Naive B cell (primary cell): Measurements from ENCODE around the gene ALDH3B1. TPM values are rescaled to one million over a fixed set of nuclear protein-coding genes. Genes with fewer than 3 reads are reported as not detected.

Experiments
- ATAC-seq, 2 donors: fragments of 150-1000 bp; cut with Tn5 transposase; 2 replicates each; pipeline ENCODE4 v1.10.0; 2021; ENCODE audit warnings: low read depth in 2 of 2, mild to moderate bottlenecking in 2 of 2, moderate library complexity in 2 of 2
- DNase-seq: peaks from one replicate; pipeline ENCODE4 v3.0.0; 2022
- H3K27ac Mint-ChIP-seq, 6 donors: one replicate each; pipeline ENCODE4 v1.8.0; 2020 to 2022; ENCODE audit warnings: mild to moderate bottlenecking in 6 of 6, mixed read lengths in 6 of 6, moderate library complexity in 5 of 6, inconsistent platforms in 2 of 6
- H3K27me3 Mint-ChIP-seq, 3 donors: one replicate each; pipeline ENCODE4 v1.8.0; 2021 to 2022; ENCODE audit warnings: mixed read lengths in 3 of 3, mild to moderate bottlenecking in 1 of 3
- H3K36me3 Mint-ChIP-seq, 2 donors: one replicate each; pipeline ENCODE4 v1.8.0; 2020 to 2022; ENCODE audit warnings: mixed read lengths in 2 of 2, inconsistent platforms in 1 of 2, mild to moderate bottlenecking in 1 of 2
- H3K4me1 Mint-ChIP-seq, 3 donors: one replicate each; pipeline ENCODE4 v1.8.0; 2020 to 2022; ENCODE audit warnings: mixed read lengths in 3 of 3, inconsistent platforms in 1 of 3, mild to moderate bottlenecking in 1 of 3, moderate library complexity in 1 of 3
- H3K4me3 Mint-ChIP-seq, 8 donors: one replicate each; pipeline ENCODE4 v1.8.0; 2020 to 2022; ENCODE audit warnings: mild to moderate bottlenecking in 8 of 8, mixed read lengths in 8 of 8, moderate library complexity in 8 of 8, inconsistent platforms in 2 of 8
- H3K9me3 Mint-ChIP-seq, 7 donors: one replicate each; pipeline ENCODE4 v1.8.0; 2020 to 2022; ENCODE audit warnings: mixed read lengths in 7 of 7, mild to moderate bottlenecking in 5 of 7, inconsistent platforms in 2 of 7, moderate library complexity in 1 of 7
- polyA plus RNA-seq, 6 donors: library from polyadenylated mRNA; unstranded; fragments of 300-500 nt; fragmentation: Illumina TruSeq; gene quantifications; one replicate each; pipeline ENCODE4 v1.2.3, GENCODE V29; 2021; ENCODE audit warnings: low read depth in 6 of 6

ALDH3B1 gene
- polyA plus RNA-seq, 6 donors from 2014 or later: 0.33 to 0.94 (median 0.67) TPM; not detected in 1

GRCh38 chr11:68021167-68021787 is 11.2 kb downstream of the ALDH3B1 start:
- Mint-ChIP-seq H3K4me3 (no peak overlapping the region), H3K36me3 (peaks cover 0 to 7% of the 10 kb centered on the region in 2 donors), H3K9me3 (peaks cover 0 to 5% (median 0%) of the 10 kb centered on the region in 7 donors), H3K4me1 (peaks cover 0 to 3% (median 2%) of the 10 kb centered on the region in 3 donors), H3K27ac (no peak overlapping the region), H3K27me3 (no peaks in the 10 kb centered on the region)
- DNase-seq: no peak
- no peak for ATAC-seq

DNA sequence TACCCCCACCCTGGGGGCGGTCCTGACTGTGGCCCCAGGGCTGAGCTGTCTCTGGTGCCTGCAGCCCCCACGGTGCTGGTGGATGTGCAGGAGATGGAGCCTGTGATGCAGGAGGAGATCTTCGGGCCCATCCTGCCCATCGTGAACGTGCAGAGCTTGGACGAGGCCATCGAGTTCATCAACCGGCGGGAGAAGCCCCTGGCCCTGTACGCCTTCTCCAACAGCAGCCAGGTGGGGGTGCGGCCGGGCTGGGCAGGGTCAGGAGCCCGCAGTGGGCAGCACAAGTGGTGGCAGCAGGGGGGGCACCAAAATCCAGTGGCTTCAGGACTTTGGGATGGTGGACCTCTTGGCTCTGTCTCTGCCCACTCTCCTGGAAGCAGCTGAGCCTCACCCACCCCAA is 12.4 kb downstream of the ALDH3B1 start:
- no peaks in the 10 kb centered on the region for H3K27me3 Mint-ChIP-seq
- no peak overlapping the region for H3K4me3 Mint-ChIP-seq
- no peak overlapping the region for H3K27ac Mint-ChIP-seq
- H3K9me3 Mint-ChIP-seq: peaks cover 0 to 5% (median 0%) of the 10 kb centered on the region in 7 donors
- no peak for ATAC-seq
- DNase-seq: no peak
- peaks cover 0 to 6% (median 3%) of the 10 kb centered on the region in 3 donors for H3K4me1 Mint-ChIP-seq
- peaks cover 0 to 7% of the 10 kb centered on the region in 2 donors for H3K36me3 Mint-ChIP-seq

DNA sequence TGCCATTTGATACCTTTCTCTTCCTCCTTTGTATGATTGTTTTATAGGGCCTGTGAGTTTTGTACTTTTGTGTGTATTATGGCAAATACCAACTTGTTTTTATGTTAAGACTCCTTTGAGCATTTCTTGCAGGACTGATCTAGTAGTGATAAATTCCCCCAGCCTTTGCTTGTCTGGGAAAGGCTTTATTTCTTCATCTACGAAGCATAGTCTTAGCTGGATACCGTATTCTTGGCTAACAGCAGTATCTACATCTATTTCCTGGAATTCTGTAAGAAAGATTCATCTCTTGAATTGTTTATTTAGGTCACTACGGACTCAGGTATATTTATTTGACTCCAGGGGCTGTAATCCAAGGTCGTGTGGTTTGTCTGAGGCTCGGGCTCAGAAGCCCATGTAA is 14.4 kb downstream of the ALDH3B1 start:
- Mint-ChIP-seq H3K36me3 (peaks cover 0 to 7% of the 10 kb centered on the region in 2 donors), H3K27ac (peak overlapping the region in 1 of 6 donors; percentile 67), H3K9me3 (peaks cover 0 to 5% (median 0%) of the 10 kb centered on the region in 7 donors), H3K27me3 (peaks cover 0 to 5% (median 0%) of the 10 kb centered on the region in 3 donors), H3K4me3 (no peak overlapping the region), H3K4me1 (peaks cover 3 to 7% (median 3%) of the 10 kb centered on the region in 3 donors)
- no peak for DNase-seq
- no peak for ATAC-seq

- Mint-ChIP-seq H3K9me3 (peaks cover 0 to 5% (median 0%) of the 10 kb centered on the region in 7 donors), H3K36me3 (peaks cover 0 to 7% of the 10 kb centered on the region in 2 donors), H3K4me3 (peak overlapping the region in 1 of 8 donors; percentile 43), H3K27me3 (peaks cover 0 to 5% (median 0%) of the 10 kb centered on the region in 3 donors), H3K4me1 (peaks cover 5 to 10% (median 8%) of the 10 kb centered on the region in 3 donors), H3K27ac (peak overlapping the region in 1 of 6 donors; percentile 54)
- no peak for DNase-seq
- peak; percentile 53 to 58 for ATAC-seq
Observed at GRCh38 chr11:68025047-68025446, 14.9 kb downstream of the ALDH3B1 start.

DNA sequence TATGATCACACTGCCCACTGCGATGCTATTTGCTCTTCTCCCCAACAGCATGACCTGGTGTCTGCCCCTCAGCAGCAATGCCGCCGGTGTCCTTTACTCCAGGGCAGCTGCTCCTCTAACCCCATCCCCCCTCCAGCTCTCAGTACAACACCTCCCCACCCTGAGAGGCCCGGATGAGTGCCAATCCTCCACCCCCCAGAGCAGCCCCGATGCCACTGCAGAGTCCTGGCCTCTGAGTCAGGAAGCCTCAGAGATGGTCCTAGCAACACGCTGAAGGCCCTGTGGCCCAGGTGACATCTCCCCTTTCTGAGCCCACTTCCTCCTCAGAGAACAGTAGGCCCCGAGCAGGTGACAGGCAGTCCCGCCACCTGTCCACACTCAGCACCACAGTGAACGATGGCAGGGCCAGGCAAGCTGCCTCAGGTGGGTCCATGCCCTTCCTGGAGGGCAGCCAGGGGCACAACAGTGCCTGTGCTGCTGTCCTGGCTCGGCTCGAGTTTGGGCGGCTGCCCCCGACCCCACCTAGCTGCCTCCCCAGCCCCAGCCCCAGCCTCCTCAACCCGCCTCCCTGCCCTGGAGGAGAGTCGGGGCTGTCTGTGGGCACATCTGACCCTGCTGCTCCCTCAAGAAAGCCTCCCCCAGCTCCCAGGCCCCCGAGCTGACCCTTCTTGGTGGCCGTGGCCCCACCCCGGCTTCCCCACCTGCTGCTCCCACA is 16.4 kb downstream of the ALDH3B1 start:
- H3K9me3 Mint-ChIP-seq: peaks cover 0 to 5% (median 0%) of the 10 kb centered on the region in 7 donors
- H3K27ac Mint-ChIP-seq: peak overlapping the region in 1 of 6 donors; percentile 47
- H3K27me3 Mint-ChIP-seq: peaks cover 0 to 5% (median 0%) of the 10 kb centered on the region in 3 donors
- H3K36me3 Mint-ChIP-seq: peaks cover 0 to 7% of the 10 kb centered on the region in 2 donors
- H3K4me1 Mint-ChIP-seq: peaks cover 18 to 23% (median 22%) of the 10 kb centered on the region in 3 donors
- no peak overlapping the region for H3K4me3 Mint-ChIP-seq
- no peak for ATAC-seq
- DNase-seq: no peak

- H3K36me3 Mint-ChIP-seq: peaks cover 0 to 7% of the 10 kb centered on the region in 2 donors
- peak overlapping the region in 3 of 8 donors; percentile 15 to 51 (median 38) for H3K4me3 Mint-ChIP-seq
Observed at GRCh38 chr11:68027667-68028066, 17.5 kb downstream of the ALDH3B1 start.

DNA sequence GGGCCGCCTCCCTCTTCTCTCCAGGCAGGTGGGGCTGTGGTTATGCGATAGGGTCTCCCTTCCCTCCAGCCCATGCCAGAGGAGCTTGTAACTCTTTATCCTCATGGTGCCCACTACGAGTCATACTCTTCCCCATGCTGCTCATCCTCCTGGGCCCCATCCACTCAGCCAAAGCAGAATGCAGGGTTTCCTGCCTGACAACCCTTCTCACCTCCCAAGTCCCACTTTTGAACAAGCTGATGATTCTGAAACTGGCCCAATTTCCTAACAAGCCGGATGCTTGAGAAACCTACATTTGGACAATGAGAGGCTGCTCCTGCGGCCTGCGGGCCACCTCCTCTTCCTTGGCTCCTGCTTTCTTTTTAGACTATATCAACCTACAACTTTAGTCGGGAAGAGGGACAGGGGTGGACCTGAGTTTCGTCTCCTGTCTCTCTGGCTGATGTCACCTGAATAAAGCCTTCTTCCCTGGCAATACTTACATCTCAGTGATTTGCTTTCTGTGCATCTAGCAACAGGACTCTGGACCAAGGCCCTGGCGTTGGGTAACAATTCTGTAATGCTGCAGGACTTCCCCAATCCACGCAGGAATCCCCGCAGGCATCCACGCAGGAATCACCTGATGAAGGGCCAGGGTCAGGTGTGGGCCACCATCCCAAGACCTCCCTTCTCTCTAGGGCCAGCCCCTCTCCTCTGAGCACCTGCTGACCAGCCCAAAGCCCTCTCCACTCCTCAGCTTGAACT is 18.8 kb downstream of the ALDH3B1 start:
- H3K9me3 Mint-ChIP-seq: peaks cover 0 to 5% (median 0%) of the 10 kb centered on the region in 7 donors
- peaks cover 24 to 27% (median 25%) of the 10 kb centered on the region in 3 donors for H3K4me1 Mint-ChIP-seq
- DNase-seq: no peak
- H3K36me3 Mint-ChIP-seq: peaks cover 0 to 7% of the 10 kb centered on the region in 2 donors
- ATAC-seq: no peak
- H3K27me3 Mint-ChIP-seq: peaks cover 0 to 5% (median 0%) of the 10 kb centered on the region in 3 donors
- peak overlapping the region; percentile 56 to 100 (median 90) for H3K4me3 Mint-ChIP-seq
- H3K27ac Mint-ChIP-seq: no peak overlapping the region

More at GRCh38 chr11:68027667-68028066, 17.5 kb downstream of the ALDH3B1 start:
- Mint-ChIP-seq H3K4me1 (peaks cover 22 to 27% (median 25%) of the 10 kb centered on the region in 3 donors), H3K9me3 (peaks cover 0 to 5% (median 0%) of the 10 kb centered on the region in 7 donors), H3K27ac (no peak overlapping the region), H3K27me3 (peaks cover 0 to 5% (median 0%) of the 10 kb centered on the region in 3 donors)
- no peak for DNase-seq
- no peak for ATAC-seq

DNA sequence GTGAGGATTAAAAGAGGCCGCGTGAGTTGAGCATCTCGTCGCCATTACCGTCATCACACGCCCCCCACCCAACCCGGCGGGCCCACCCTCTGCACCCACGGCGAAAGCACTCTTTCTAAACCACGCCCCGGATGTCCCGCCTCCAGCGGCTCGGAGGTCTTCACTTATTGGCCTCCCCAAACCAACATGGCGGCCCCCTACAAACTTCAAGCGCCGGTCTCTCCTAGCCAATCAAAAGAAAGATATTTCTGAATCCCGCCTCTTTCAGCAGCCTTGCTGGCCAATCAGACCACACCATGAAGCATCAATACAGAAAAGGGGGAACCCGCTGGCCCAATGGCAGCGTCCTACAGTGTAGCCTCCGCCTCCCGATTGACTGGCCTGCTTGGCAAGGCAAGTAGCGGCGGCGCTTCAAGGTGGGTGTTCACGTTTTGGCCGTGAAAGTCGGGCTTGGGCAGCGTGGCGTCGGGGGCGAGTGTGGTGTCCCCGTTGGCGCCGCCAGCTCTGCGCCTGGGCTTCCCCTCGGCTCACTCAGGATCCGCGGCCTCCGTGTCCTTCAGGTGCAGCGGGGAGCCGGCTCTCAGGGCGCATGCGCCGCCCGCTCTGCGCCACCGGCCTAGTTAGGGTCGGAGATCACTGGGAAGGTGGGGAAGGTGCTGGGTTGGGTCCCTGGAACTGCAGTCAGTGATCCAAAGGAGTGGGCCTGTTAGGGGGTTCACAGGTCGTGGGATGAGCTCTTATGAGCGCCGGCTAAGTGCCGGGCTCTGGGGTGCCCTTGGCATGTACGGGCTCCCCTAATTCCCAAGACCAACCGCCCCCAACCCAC is 20.4 kb downstream of the ALDH3B1 start, which contains the start of gene NDUFS8:
TSS of gene NDUFS8 (plus strand) at position 364 of the 826 bp plus-strand sequence. CDS start 1,471 bp downstream, outside the sequence.
- DNase-seq (peak; percentile 97), ATAC-seq (peak; percentile 95 to 98)
- Mint-ChIP-seq H3K4me3 (peak within 1 kb of the TSS; percentile 90 to 100 (median 98)), H3K36me3 (no peaks in the 10 kb centered on the region), H3K27ac (peak within 1 kb of the TSS; percentile 87 to 97 (median 88)), H3K4me1 (peaks cover 22 to 27% (median 26%) of the 10 kb centered on the region in 3 donors), H3K27me3 (peaks cover 0 to 5% (median 0%) of the 10 kb centered on the region in 3 donors), H3K9me3 (no peaks in the 10 kb centered on the region)

GRCh38 chr11:68031144-68031464 is 21.0 kb downstream of the ALDH3B1 start:
- DNase-seq (no peak), ATAC-seq (no peak)
- Mint-ChIP-seq H3K27me3 (peaks cover 0 to 5% (median 0%) of the 10 kb centered on the region in 3 donors), H3K4me1 (peaks cover 22 to 27% (median 26%) of the 10 kb centered on the region in 3 donors), H3K4me3 (peak overlapping the region; percentile 90 to 100 (median 98)), H3K27ac (peak overlapping the region; percentile 86 to 96 (median 87)), H3K9me3 (no peaks in the 10 kb centered on the region), H3K36me3 (no peaks in the 10 kb centered on the region)

DNA sequence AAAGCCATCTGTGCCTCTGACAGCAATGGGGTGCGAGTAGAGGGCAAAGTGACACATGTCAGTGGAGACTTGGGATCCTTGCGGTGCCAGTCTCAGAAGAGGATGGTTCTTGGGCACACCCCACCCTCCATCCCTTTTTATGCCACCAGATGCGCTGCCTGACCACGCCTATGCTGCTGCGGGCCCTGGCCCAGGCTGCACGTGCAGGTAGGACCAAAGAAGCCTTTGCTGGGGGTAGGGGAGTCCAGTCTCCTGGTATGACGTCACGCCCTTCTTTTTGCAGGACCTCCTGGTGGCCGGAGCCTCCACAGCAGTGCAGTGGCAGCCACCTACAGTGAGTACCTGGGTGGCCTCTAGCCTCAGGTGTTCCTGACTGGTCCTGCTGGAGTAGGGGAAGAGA is 21.9 kb downstream of the ALDH3B1 start:
- ATAC-seq: no peak
- DNase-seq: no peak
- no peaks in the 10 kb centered on the region for H3K36me3 Mint-ChIP-seq
- no peak overlapping the region for H3K27ac Mint-ChIP-seq
- H3K4me1 Mint-ChIP-seq: peaks cover 26 to 33% (median 32%) of the 10 kb centered on the region in 3 donors
- peak overlapping the region; percentile 66 to 100 (median 94) for H3K4me3 Mint-ChIP-seq
- peaks cover 0 to 5% (median 0%) of the 10 kb centered on the region in 3 donors for H3K27me3 Mint-ChIP-seq
- H3K9me3 Mint-ChIP-seq: no peaks in the 10 kb centered on the region

DNA sequence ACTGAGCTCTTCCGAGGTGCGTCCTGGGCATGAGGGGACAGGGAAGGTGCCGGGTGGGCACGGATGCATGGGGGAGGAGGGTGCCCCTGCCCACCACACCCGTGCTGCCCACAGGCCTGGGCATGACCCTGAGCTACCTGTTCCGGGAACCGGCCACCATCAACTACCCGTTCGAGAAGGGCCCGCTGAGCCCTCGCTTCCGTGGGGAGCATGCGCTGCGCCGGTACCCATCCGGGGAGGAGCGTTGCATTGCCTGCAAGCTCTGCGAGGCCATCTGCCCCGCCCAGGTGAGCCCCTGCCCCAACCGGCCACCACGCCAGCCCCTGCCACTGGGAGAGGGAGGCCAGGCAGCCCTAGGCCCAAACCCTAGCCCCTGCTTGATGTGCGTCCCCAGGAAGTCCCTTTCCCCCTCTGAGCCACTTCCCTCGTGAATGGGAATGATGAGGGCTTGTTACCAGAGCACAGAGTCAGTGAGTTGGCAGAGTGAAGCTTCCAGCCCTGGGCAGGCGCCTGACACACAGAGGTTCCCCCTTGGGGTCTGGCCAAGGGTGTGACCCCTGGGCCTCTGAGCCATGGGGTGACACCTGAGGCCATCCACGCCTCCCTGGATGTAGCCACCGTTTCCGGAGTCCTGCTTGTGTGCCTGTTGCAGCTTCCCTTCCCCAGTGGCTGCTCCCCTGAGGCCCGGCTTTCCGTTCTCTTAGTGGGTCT is 23.0 kb downstream of the ALDH3B1 start:
- DNase-seq (no peak), ATAC-seq (no peak)
- no peaks in the 10 kb centered on the region for H3K36me3 Mint-ChIP-seq
- no peaks in the 10 kb centered on the region for H3K9me3 Mint-ChIP-seq
- H3K27ac Mint-ChIP-seq: no peak overlapping the region
- peak overlapping the region in 1 of 8 donors; percentile 64 for H3K4me3 Mint-ChIP-seq
- peaks cover 0 to 5% (median 0%) of the 10 kb centered on the region in 3 donors for H3K27me3 Mint-ChIP-seq
- H3K4me1 Mint-ChIP-seq: peaks cover 26 to 39% (median 37%) of the 10 kb centered on the region in 3 donors

- DNase-seq (no peak), ATAC-seq (no peak)
- H3K4me3 Mint-ChIP-seq: peak overlapping the region in 2 of 8 donors; percentile 45 to 64
- H3K4me1 Mint-ChIP-seq: peaks cover 26 to 39% (median 37%) of the 10 kb centered on the region in 3 donors
- peak overlapping the region in 1 of 6 donors; percentile 38 for H3K27ac Mint-ChIP-seq
- H3K9me3 Mint-ChIP-seq: no peaks in the 10 kb centered on the region
- no peaks in the 10 kb centered on the region for H3K36me3 Mint-ChIP-seq
- peaks cover 0 to 4% (median 0%) of the 10 kb centered on the region in 3 donors for H3K27me3 Mint-ChIP-seq
Observed at GRCh38 chr11:68033708-68034045, 23.6 kb downstream of the ALDH3B1 start.
